Measurements from ENCODE around the gene PACRG.

PACRG gene

GRCh38 chr6:163319609-163320366, 592.0 kb downstream of the PACRG start:
- TF ChIP-seq POLR2A (IDR thresholded peaks at IDR 0.05; ENCODE audit: low read depth, low read length) (no peak), POLR2AphosphoS5 (IDR thresholded peaks at IDR 0.05; ENCODE audit: low read depth, low read length) (no peak), TAF1 (IDR thresholded peaks at IDR 0.05; ENCODE audit: borderline replicate concordance, low read depth, low read length) (no peak)
- no peak for DNase-seq (ENCODE audit: insufficient read length)
- no peak for FAIRE-seq

- TF ChIP-seq POLR2A (IDR thresholded peaks at IDR 0.05; ENCODE audit: low read depth, low read length) (no peak), POLR2AphosphoS5 (IDR thresholded peaks at IDR 0.05; ENCODE audit: low read depth, low read length) (no peak), TAF1 (IDR thresholded peaks at IDR 0.05; ENCODE audit: borderline replicate concordance, low read depth, low read length) (no peak)
- DNase-seq (ENCODE audit: insufficient read length) (no peak), FAIRE-seq (no peak)
These were observed 592.6 kb downstream of the PACRG start for GRCh38 chr6:163320402-163320801.

GRCh38 chr6:163320804-163321203, 593.0 kb downstream of the PACRG start:
- TF ChIP-seq POLR2AphosphoS5 (IDR thresholded peaks at IDR 0.05; ENCODE audit: low read depth, low read length) (no peak), POLR2A (IDR thresholded peaks at IDR 0.05; ENCODE audit: low read depth, low read length) (no peak), TAF1 (IDR thresholded peaks at IDR 0.05; ENCODE audit: borderline replicate concordance, low read depth, low read length) (no peak)
- no peak for DNase-seq (ENCODE audit: insufficient read length)
- no peak for FAIRE-seq

- no peak for FAIRE-seq
- TF ChIP-seq TAF1 (IDR thresholded peaks at IDR 0.05; ENCODE audit: borderline replicate concordance, low read depth, low read length), result no peak
- no peak for TF ChIP-seq POLR2A (IDR thresholded peaks at IDR 0.05; ENCODE audit: low read depth, low read length)
- TF ChIP-seq POLR2AphosphoS5 (IDR thresholded peaks at IDR 0.05; ENCODE audit: low read depth, low read length), result no peak
These were observed 593.9 kb downstream of the PACRG start for GRCh38 chr6:163321717-163322116.

GRCh38 chr6:163323274-163323673, 595.5 kb downstream of the PACRG start:
- TF ChIP-seq POLR2A (IDR thresholded peaks at IDR 0.05; ENCODE audit: low read depth, low read length) (no peak), POLR2AphosphoS5 (IDR thresholded peaks at IDR 0.05; ENCODE audit: low read depth, low read length) (no peak), TAF1 (IDR thresholded peaks at IDR 0.05; ENCODE audit: borderline replicate concordance, low read depth, low read length) (no peak)
- DNase-seq (ENCODE audit: insufficient read length), result no peak
- no peak for FAIRE-seq

More at GRCh38 chr6:163321717-163322116, 593.9 kb downstream of the PACRG start:
- no peak for DNase-seq (ENCODE audit: insufficient read length)

- DNase-seq (ENCODE audit: insufficient read length), result no peak
- no peak for TF ChIP-seq POLR2AphosphoS5 (IDR thresholded peaks at IDR 0.05; ENCODE audit: low read depth, low read length)
- TF ChIP-seq POLR2A (IDR thresholded peaks at IDR 0.05; ENCODE audit: low read depth, low read length), result no peak
- TF ChIP-seq TAF1 (IDR thresholded peaks at IDR 0.05; ENCODE audit: borderline replicate concordance, low read depth, low read length), result no peak
- FAIRE-seq, result no peak
These were observed 595.9 kb downstream of the PACRG start for GRCh38 chr6:163323705-163324104.

GRCh38 chr6:163324326-163324687, 596.5 kb downstream of the PACRG start:
- no peak for FAIRE-seq

GRCh38 chr6:163324688-163325389, 597.1 kb downstream of the PACRG start:
- TF ChIP-seq TAF1 (IDR thresholded peaks at IDR 0.05; ENCODE audit: borderline replicate concordance, low read depth, low read length) (no peak), POLR2A (IDR thresholded peaks at IDR 0.05; ENCODE audit: low read depth, low read length) (no peak), POLR2AphosphoS5 (IDR thresholded peaks at IDR 0.05; ENCODE audit: low read depth, low read length) (no peak)
- no peak for DNase-seq (ENCODE audit: insufficient read length)
- FAIRE-seq, result no peak

More at GRCh38 chr6:163324326-163324687, 596.5 kb downstream of the PACRG start:
- TF ChIP-seq POLR2AphosphoS5 (IDR thresholded peaks at IDR 0.05; ENCODE audit: low read depth, low read length) (no peak), POLR2A (IDR thresholded peaks at IDR 0.05; ENCODE audit: low read depth, low read length) (no peak), TAF1 (IDR thresholded peaks at IDR 0.05; ENCODE audit: borderline replicate concordance, low read depth, low read length) (no peak)
- no peak for DNase-seq (ENCODE audit: insufficient read length)

- DNase-seq (ENCODE audit: insufficient read length) (no peak), FAIRE-seq (no peak)
- no peak for TF ChIP-seq TAF1 (IDR thresholded peaks at IDR 0.05; ENCODE audit: borderline replicate concordance, low read depth, low read length)
- no peak for TF ChIP-seq POLR2A (IDR thresholded peaks at IDR 0.05; ENCODE audit: low read depth, low read length)
- no peak for TF ChIP-seq POLR2AphosphoS5 (IDR thresholded peaks at IDR 0.05; ENCODE audit: low read depth, low read length)
These were observed 597.6 kb downstream of the PACRG start for GRCh38 chr6:163325390-163325784.

- FAIRE-seq (no peak), DNase-seq (ENCODE audit: insufficient read length) (no peak)
- no peak for TF ChIP-seq TAF1 (IDR thresholded peaks at IDR 0.05; ENCODE audit: borderline replicate concordance, low read depth, low read length)
- TF ChIP-seq POLR2A (IDR thresholded peaks at IDR 0.05; ENCODE audit: low read depth, low read length), result no peak
- no peak for TF ChIP-seq POLR2AphosphoS5 (IDR thresholded peaks at IDR 0.05; ENCODE audit: low read depth, low read length)
These were observed 599.5 kb downstream of the PACRG start for GRCh38 chr6:163327165-163327880.

GRCh38 chr6:163327921-163328320, 600.1 kb downstream of the PACRG start:
- TF ChIP-seq POLR2A (IDR thresholded peaks at IDR 0.05; ENCODE audit: low read depth, low read length), result no peak
- TF ChIP-seq POLR2AphosphoS5 (IDR thresholded peaks at IDR 0.05; ENCODE audit: low read depth, low read length), result no peak
- no peak for TF ChIP-seq TAF1 (IDR thresholded peaks at IDR 0.05; ENCODE audit: borderline replicate concordance, low read depth, low read length)
- FAIRE-seq, result no peak
- no peak for DNase-seq (ENCODE audit: insufficient read length)

All from GM12892 (cell line).